ENCODE measurements around the gene PGAP2. TPM values are rescaled to one million over a fixed set of nuclear protein-coding genes. Genes with fewer than 3 reads are reported as not detected.

PGAP2 gene
- total RNA-seq, 1 donor from 2014 or later: 12.7 TPM

- H3K4me1 Mint-ChIP-seq (ENCODE audit: low read depth): peaks cover 3% of the 10 kb centered on the region
- no peak for TF ChIP-seq CTCF (IDR thresholded peaks at IDR 0.05)
- no peaks in the 10 kb centered on the region for H3K36me3 Mint-ChIP-seq (ENCODE audit: low read depth)
- no peak overlapping the region for H3K4me3 Mint-ChIP-seq (ENCODE audit: unreplicated experiment)
- H3K9me3 Mint-ChIP-seq (ENCODE audit: low read depth): no peaks in the 10 kb centered on the region
- H3K27ac Mint-ChIP-seq (ENCODE audit: unreplicated experiment): no peak overlapping the region
- H3K27me3 Mint-ChIP-seq (ENCODE audit: low read depth): peaks cover 5% of the 10 kb centered on the region
- DNase-seq (ENCODE audit: low spot score): no peak
Observed at GRCh38 chr11:3845670-3846069, 37.3 kb downstream of the PGAP2 start.

GRCh38 chr11:3849297-3849874, 41.0 kb downstream of the PGAP2 start:
- DNase-seq (ENCODE audit: low spot score): no peak
- no peaks in the 10 kb centered on the region for H3K36me3 Mint-ChIP-seq (ENCODE audit: low read depth)
- no peaks in the 10 kb centered on the region for H3K9me3 Mint-ChIP-seq (ENCODE audit: low read depth)
- H3K4me3 Mint-ChIP-seq (ENCODE audit: unreplicated experiment): no peak overlapping the region
- H3K27ac Mint-ChIP-seq (ENCODE audit: unreplicated experiment): no peak overlapping the region
- peak; percentile 89 for TF ChIP-seq CTCF (IDR thresholded peaks at IDR 0.05)
- peaks cover 5% of the 10 kb centered on the region for H3K27me3 Mint-ChIP-seq (ENCODE audit: low read depth)
- H3K4me1 Mint-ChIP-seq (ENCODE audit: low read depth): peaks cover 2% of the 10 kb centered on the region

GRCh38 chr11:3853545-3853842, 45.1 kb downstream of the PGAP2 start:
- Mint-ChIP-seq H3K4me1 (ENCODE audit: low read depth) (peaks cover 31% of the 10 kb centered on the region), H3K27ac (ENCODE audit: unreplicated experiment) (no peak overlapping the region), H3K4me3 (ENCODE audit: unreplicated experiment) (no peak overlapping the region), H3K27me3 (ENCODE audit: low read depth) (peaks cover 3% of the 10 kb centered on the region), H3K9me3 (ENCODE audit: low read depth) (no peaks in the 10 kb centered on the region), H3K36me3 (ENCODE audit: low read depth) (no peaks in the 10 kb centered on the region)
- no peak for TF ChIP-seq CTCF (IDR thresholded peaks at IDR 0.05)
- no peak for DNase-seq (ENCODE audit: low spot score)

- Mint-ChIP-seq H3K36me3 (ENCODE audit: low read depth) (no peaks in the 10 kb centered on the region), H3K4me1 (ENCODE audit: low read depth) (peaks cover 35% of the 10 kb centered on the region), H3K27me3 (ENCODE audit: low read depth) (peaks cover under 1% of the 10 kb centered on the region), H3K9me3 (ENCODE audit: low read depth) (no peaks in the 10 kb centered on the region), H3K27ac (ENCODE audit: unreplicated experiment) (no peak overlapping the region), H3K4me3 (ENCODE audit: unreplicated experiment) (peak overlapping the region; percentile 85)
- no peak for TF ChIP-seq CTCF (IDR thresholded peaks at IDR 0.05)
- DNase-seq (ENCODE audit: low spot score): no peak
Observed at GRCh38 chr11:3853899-3854659, 45.7 kb downstream of the PGAP2 start.

GRCh38 chr11:3854660-3854976, 46.3 kb downstream of the PGAP2 start:
- no peak for TF ChIP-seq CTCF (IDR thresholded peaks at IDR 0.05)
- H3K9me3 Mint-ChIP-seq (ENCODE audit: low read depth): no peaks in the 10 kb centered on the region
- H3K4me3 Mint-ChIP-seq (ENCODE audit: unreplicated experiment): peak overlapping the region; percentile 85
- peak overlapping the region; percentile 86 for H3K27ac Mint-ChIP-seq (ENCODE audit: unreplicated experiment)
- DNase-seq (ENCODE audit: low spot score): no peak
- H3K4me1 Mint-ChIP-seq (ENCODE audit: low read depth): peaks cover 40% of the 10 kb centered on the region
- H3K36me3 Mint-ChIP-seq (ENCODE audit: low read depth): no peaks in the 10 kb centered on the region
- no peaks in the 10 kb centered on the region for H3K27me3 Mint-ChIP-seq (ENCODE audit: low read depth)
